Sigmoid colon (tissue), 7 donors: ENCODE data around the gene MTCL1. TPM values are rescaled to one million over a fixed set of nuclear protein-coding genes. Genes with fewer than 3 reads are reported as not detected.

Experiments
- DNase-seq: peaks from one replicate; pipeline ENCODE4 v3.0.0-alpha.2; 2019
- H3K27ac ChIP-seq, 4 donors: fragments of 200-600 bp; sonication (generic); one replicate each; pipeline ENCODE4 v1.5.1; 2016 to 2019; ENCODE audit warnings: mild to moderate bottlenecking in 1 of 4
- H3K27me3 ChIP-seq, 3 donors: fragments of 200-600 bp; sonication (generic); one replicate each; pipeline ENCODE4 v1.5.1; 2019; ENCODE audit warnings: mild to moderate bottlenecking in 1 of 3
- H3K36me3 ChIP-seq, 4 donors: fragments of 200-600 bp; sonication (generic); one replicate each; pipeline ENCODE4 v1.5.1; 2016 to 2019
- H3K4me1 ChIP-seq, 4 donors: fragments of 200-600 bp; sonication (generic); one replicate each; pipeline ENCODE4 v1.5.1; 2017 to 2019
- H3K4me3 ChIP-seq, 4 donors: fragments of 200-600 bp; sonication (generic); one replicate each; pipeline ENCODE4 v1.5.1; 2017 to 2019; ENCODE audit warnings: mild to moderate bottlenecking in 2 of 4, moderate library complexity in 1 of 4
- H3K9me3 ChIP-seq, 4 donors: fragments of 200-600 bp in 3 of 4; sonication (generic) in 3 of 4; one replicate each; pipeline versions ENCODE4 v1.5.1 to v1.6.1; 2013 to 2019
- EP300 ChIP-seq, 4 donors: sonication (generic); formaldehyde crosslinking; IDR thresholded peaks; one replicate each; pipeline ENCODE4 v1.6.1; 2017; ENCODE audit warnings: antibody characterized with exemption in 4 of 4
- POLR2A ChIP-seq, 2 donors: fragments of 450-650 bp; IDR thresholded peaks; one replicate each; pipeline ENCODE4 v1.6.1; 2016; ENCODE audit warnings: antibody characterized with exemption in 2 of 2, mild to moderate bottlenecking in 2 of 2, moderate library complexity in 2 of 2
- POLR2AphosphoS5 ChIP-seq, 4 donors: sonication (generic); formaldehyde crosslinking; IDR thresholded peaks; one replicate each; pipeline ENCODE4 v1.6.1; 2017; ENCODE audit warnings: antibody characterized with exemption in 4 of 4
- whole genome bisulfite sequencing, 2 donors: extraction: QIAGEN DNeasy Blood & Tissue Kit; methylation state at CpG; one replicate each; pipeline ENCODE4 v1.1.7; 2013; 5-methylcytosine and 5-hydroxymethylcytosine counted together
- intact Hi-C: fragments of 100-400 bp; cut with DNase I; formaldehyde crosslinking; loops from one replicate; pipeline ENCODE4 v1.15.1; 2023
- polyA plus RNA-seq, 3 donors: library from polyadenylated mRNA; stranded (reverse); fragments of 200-250 nt; gene quantifications; one replicate each; pipeline ENCODE4 v1.2.3, GENCODE V29; 2013
- total RNA-seq, 4 donors: library from RNA; depleted of rRNA; stranded (reverse); fragments of >200 nt; gene quantifications; one replicate each; pipeline ENCODE4 v1.1.0, GENCODE V29; 2016
- TF ChIP-seq, protein P1 (sequence below), 4 experiments: fragments of 450-650 bp in 3 of 4; fragments of 200-600 bp in 1 of 4; IDR thresholded peaks; one replicate each; pipeline ENCODE4 v1.5.1; 2016 to 2019; ENCODE audit warnings: antibody characterized with exemption in 4 of 4, mild to moderate bottlenecking in 3 of 4, moderate library complexity in 2 of 4
- donor health status: healthy with polysubstance abuse.
- donor health status: Bipolar disorder and iron deficiency.
- donor health status: healthy.

MTCL1 gene
- 100 to 1,000 TPM in 1 of 4 donors, 10 to 100 TPM in 3; 58.5 to 133 (median 88.5) TPM for total RNA-seq
- 1 to 10 TPM in 2 of 3 donors, under 1 TPM in 1; 0.69 to 9.1 (median 1.8) TPM for polyA plus RNA-seq

- DNase-seq = peak; percentile 68
- Histone ChIP-seq H3K27me3 (no peaks in the 10 kb centered on the region), H3K36me3 (no peaks in the 10 kb centered on the region), H3K27ac (peak within 1 kb of the TSS; percentile 95 to 96 (median 96)), H3K9me3 (no peaks in the 10 kb centered on the region), H3K4me1 (peaks cover 0 to 44% (median 31%) of the 10 kb centered on the region in 4 donors), H3K4me3 (peak within 1 kb of the TSS; percentile 58 to 93 (median 88))
- intact Hi-C loops = no loop called here
- TF ChIP-seq EP300 (IDR thresholded peaks at IDR 0.05) (no peak), POLR2A (IDR thresholded peaks at IDR 0.05) (no peak), POLR2AphosphoS5 (IDR thresholded peaks at IDR 0.05) (peak in 3 of 4 donors; percentile 41 to 71 (median 67))
- WGBS, 2 donors = 1% methylated on average over 123 of the region's 123 CpGs
Measured at GRCh38 chr18:8705238-8705960, at the start of gene MTCL1. Gene MTCL1, plus strand, starts transcription at chr18:8705556. Its CDS starts 105 bp downstream, at chr18:8705661.

- intact Hi-C loops = loop anchor here (2.0 to 5.0 kb wide), 2 partner anchors 333 to 401 kb away; no protein-coding TSS in a partner anchor
- Histone ChIP-seq H3K4me1 (no peaks in the 10 kb centered on the region), H3K4me3 (no peak overlapping the region), H3K27me3 (no peaks in the 10 kb centered on the region), H3K9me3 (no peaks in the 10 kb centered on the region), H3K36me3 (no peaks in the 10 kb centered on the region), H3K27ac (no peak overlapping the region)
- no peak for DNase-seq
- WGBS, 2 donors = 84% methylated on average over 6 of the region's 6 CpGs
- TF ChIP-seq, protein P1, sequence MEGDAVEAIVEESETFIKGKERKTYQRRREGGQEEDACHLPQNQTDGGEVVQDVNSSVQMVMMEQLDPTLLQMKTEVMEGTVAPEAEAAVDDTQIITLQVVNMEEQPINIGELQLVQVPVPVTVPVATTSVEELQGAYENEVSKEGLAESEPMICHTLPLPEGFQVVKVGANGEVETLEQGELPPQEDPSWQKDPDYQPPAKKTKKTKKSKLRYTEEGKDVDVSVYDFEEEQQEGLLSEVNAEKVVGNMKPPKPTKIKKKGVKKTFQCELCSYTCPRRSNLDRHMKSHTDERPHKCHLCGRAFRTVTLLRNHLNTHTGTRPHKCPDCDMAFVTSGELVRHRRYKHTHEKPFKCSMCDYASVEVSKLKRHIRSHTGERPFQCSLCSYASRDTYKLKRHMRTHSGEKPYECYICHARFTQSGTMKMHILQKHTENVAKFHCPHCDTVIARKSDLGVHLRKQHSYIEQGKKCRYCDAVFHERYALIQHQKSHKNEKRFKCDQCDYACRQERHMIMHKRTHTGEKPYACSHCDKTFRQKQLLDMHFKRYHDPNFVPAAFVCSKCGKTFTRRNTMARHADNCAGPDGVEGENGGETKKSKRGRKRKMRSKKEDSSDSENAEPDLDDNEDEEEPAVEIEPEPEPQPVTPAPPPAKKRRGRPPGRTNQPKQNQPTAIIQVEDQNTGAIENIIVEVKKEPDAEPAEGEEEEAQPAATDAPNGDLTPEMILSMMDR (IDR thresholded peaks at IDR 0.05) = no peak
- no peak for TF ChIP-seq EP300 (IDR thresholded peaks at IDR 0.05)
- no peak for TF ChIP-seq POLR2A (IDR thresholded peaks at IDR 0.05)
- no peak for TF ChIP-seq POLR2AphosphoS5 (IDR thresholded peaks at IDR 0.05)
Measured at GRCh38 chr18:8656232-8656631, 49.1 kb upstream of the MTCL1 start.

DNA sequence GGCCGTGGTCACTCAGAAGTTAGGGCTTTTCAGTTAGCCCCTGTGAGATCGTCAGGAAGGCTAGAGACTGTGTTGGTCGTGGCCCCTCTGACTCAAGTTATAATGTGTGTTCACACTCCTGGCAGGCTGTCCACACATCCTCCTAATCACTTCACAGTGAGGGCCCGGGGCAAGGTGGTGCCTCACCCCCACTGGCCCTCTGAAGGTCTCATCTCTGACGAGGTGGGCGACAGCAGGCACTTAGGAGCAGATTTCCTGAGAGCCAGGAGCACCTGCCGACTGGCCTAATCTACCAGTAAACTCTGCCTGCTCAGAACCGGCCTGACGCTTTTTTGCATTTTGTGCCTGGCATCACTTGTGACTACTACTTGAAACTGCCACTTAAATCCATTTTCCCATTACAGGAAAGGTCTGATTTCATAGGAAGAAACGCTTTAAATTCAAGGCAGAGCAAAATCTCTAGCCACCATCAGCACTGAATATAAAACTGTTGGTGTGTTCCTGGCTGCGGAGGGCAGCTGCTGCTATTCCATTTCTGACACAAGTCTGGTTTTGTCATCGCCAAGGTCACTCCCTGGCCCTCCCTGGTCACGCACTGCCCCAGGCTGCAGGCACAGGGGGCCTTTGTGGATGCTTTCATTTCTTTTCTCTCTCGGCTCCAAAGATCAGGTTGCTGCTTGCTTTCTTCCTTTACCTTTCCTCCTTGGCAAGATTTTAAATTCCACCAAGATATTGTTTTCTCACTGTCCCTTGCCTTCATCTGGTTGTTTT is 48.1 kb upstream of the MTCL1 start:
- Histone ChIP-seq H3K27me3 (no peaks in the 10 kb centered on the region), H3K9me3 (no peaks in the 10 kb centered on the region), H3K4me3 (no peak overlapping the region), H3K27ac (no peak overlapping the region), H3K36me3 (no peaks in the 10 kb centered on the region), H3K4me1 (no peaks in the 10 kb centered on the region)
- TF ChIP-seq POLR2AphosphoS5 (IDR thresholded peaks at IDR 0.05) (no peak), EP300 (IDR thresholded peaks at IDR 0.05) (no peak), POLR2A (IDR thresholded peaks at IDR 0.05) (no peak)
- TF ChIP-seq, protein P1 (IDR thresholded peaks at IDR 0.05) = no peak
- 76 to 87% methylated on average over 14 of the region's 14 CpGs for WGBS, 2 donors
- DNase-seq = no peak
- intact Hi-C loops = loop anchor here (2.0 to 5.0 kb wide), 2 partner anchors 332 to 400 kb away; no protein-coding TSS in a partner anchor

- Histone ChIP-seq H3K27ac (no peak overlapping the region), H3K36me3 (no peaks in the 10 kb centered on the region), H3K4me3 (no peak overlapping the region), H3K4me1 (no peaks in the 10 kb centered on the region), H3K27me3 (no peaks in the 10 kb centered on the region), H3K9me3 (no peaks in the 10 kb centered on the region)
- 47 to 69% methylated on average over 14 of the region's 14 CpGs for WGBS, 2 donors
- TF ChIP-seq POLR2AphosphoS5 (IDR thresholded peaks at IDR 0.05) = no peak
- TF ChIP-seq, protein P1 (IDR thresholded peaks at IDR 0.05) = no peak
- no peak for TF ChIP-seq POLR2A (IDR thresholded peaks at IDR 0.05)
- no peak for TF ChIP-seq EP300 (IDR thresholded peaks at IDR 0.05)
- intact Hi-C loops = loop anchor here (2.0 to 5.0 kb wide), 2 partner anchors 331 to 399 kb away; no protein-coding TSS in a partner anchor
- DNase-seq = no peak
Measured at GRCh38 chr18:8657873-8658470, 47.4 kb upstream of the MTCL1 start.
